ENCODE results near the gene NCK1.
"Not testable (repeated sequence)": the region's sequence is repeated elsewhere in the genome, so short reads cannot be mapped to it uniquely, and the experiment has no call there.

Gene NCK1

GRCh38 chr3:136862617-136863322 lies 762 bp downstream of the NCK1 start:
- DNase-seq (ENCODE audit: low read depth), result no peak

DNA sequence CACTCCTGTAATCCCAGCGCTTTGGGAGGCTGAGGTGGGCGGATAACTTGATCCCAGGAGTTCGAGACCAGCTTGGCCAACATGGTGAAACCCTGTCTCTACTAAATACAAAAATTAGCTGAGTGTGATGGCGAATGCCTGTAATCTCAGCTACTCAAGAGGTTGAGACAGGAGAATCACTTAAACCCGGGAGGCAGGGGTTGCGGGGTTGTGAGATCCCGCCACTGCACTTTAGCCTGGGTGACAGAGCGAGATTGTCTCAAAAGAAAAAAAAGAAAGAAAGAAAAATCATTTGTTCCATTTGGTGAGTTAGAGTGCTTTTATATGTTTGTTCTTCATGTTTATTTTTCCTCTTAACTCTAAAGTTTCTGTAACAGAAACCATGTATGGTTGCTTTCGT lies 7.3 kb downstream of the NCK1 start:
- DNase-seq (ENCODE audit: low read depth), result no peak

- DNase-seq (ENCODE audit: low read depth), result not testable (repeated sequence)
These were observed 10.2 kb downstream of the NCK1 start for GRCh38 chr3:136872258-136872657.

GRCh38 chr3:136879510-136879909 lies 17.5 kb downstream of the NCK1 start:
- DNase-seq (ENCODE audit: low read depth), result not testable (repeated sequence)

DNA sequence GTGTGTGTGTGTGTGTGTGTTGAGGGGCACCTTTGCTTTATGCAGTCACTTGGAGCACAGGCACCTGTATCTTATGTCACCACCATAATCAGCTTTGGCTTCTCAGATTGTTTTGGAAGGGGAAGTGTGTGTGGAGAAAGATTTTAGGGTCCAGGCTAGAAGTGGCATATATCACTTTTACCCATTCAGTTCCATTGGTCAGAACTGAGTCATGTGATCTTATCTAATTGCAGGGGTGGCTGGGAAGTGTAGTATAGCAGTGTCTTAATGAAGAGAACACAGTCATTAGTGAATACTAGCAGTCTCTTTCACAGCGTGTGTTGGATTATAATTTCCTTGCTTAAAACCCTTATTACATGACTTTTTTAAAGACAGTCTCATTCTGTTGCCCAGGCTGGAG lies 20.6 kb downstream of the NCK1 start:
- no peak for DNase-seq (ENCODE audit: low read depth)

GRCh38 chr3:136883967-136884720 lies 22.1 kb downstream of the NCK1 start:
- DNase-seq (ENCODE audit: low read depth), result no peak

GRCh38 chr3:136885357-136886213 lies 23.6 kb downstream of the NCK1 start:
- no peak for DNase-seq (ENCODE audit: low read depth)

- no peak for DNase-seq (ENCODE audit: low read depth)
These were observed 27.9 kb downstream of the NCK1 start for GRCh38 chr3:136889947-136890346.

- DNase-seq (ENCODE audit: low read depth), result no peak
These were observed 30.2 kb downstream of the NCK1 start for GRCh38 chr3:136891934-136892855.

DNA sequence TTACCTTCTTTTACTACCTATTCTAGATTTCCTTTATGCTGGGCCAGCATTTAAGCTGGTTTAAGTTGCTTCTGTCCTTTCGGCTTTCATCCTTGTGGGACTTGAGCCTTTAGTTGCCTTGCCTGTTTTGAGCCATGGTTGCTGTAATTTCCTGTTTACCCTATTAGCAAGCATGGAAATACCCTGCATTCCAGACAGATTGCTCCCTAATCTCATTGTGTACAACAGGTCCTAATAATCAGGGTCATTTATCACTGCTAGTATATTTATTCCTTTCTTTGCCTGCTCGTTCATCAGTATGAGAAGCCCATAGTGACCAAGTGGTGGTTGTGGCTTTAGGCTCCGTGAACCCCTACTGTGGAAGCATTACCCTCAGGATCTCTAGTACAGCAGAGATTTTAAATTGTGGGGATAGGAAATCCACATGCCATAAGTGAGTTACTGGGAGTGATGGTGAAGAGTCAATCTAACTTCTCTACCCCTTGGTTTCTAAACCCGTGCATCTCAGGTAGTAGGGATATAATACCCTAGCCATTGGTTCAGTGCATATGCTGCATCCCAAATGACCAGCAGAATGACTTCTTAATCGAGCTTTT lies 31.9 kb downstream of the NCK1 start:
- peak; percentile 58 for DNase-seq (ENCODE audit: low read depth)

DNA sequence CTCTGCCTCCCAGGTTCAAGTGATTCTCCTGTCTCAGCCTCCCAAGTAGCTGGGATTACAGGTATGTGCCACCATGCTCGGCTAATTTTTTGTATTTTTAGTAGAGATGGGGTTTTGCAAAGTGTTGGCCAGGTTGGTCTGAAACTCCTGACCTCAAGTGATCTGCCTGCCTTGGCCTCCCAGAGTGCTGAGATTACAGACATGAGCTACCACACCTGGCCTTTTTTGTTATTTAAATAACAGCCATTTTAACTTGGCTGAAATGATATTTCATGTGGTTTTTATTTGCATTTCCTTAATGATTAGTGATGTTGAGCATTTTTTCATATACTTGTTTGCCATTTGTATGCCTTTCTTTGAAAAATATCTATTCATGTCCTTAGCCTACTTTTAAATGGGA lies 35.2 kb downstream of the NCK1 start:
- DNase-seq (ENCODE audit: low read depth), result not testable (repeated sequence)

- no peak for DNase-seq (ENCODE audit: low read depth)
These were observed 36.5 kb downstream of the NCK1 start for GRCh38 chr3:136898549-136898948.

- DNase-seq (ENCODE audit: low read depth), result no peak
These were observed 36.9 kb downstream of the NCK1 start for GRCh38 chr3:136898954-136899353.

DNA sequence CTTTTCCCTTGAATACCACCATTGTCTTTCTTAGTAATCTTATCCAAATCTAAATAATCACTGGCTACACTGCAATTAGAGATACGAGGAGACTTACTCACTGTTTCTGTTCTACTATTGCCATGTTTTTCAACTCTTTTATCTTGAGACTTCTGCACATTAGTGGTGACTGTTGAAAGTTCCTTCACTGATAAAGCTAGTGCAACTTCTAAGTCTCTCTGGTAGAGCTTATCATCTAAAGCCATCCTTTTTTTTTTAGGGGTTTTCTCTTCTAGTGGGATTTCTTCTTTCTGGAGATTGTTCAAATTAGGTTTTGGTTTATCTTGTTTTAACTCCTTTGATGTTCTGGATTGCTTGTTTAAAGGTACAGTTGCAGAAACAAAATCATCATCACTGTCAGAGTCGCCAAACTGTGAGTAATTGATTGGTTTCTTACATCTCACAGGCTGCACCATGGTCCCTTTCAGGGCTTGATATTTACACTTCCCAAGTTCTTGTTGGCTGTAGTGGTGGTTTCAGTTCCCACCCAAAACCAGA lies 37.7 kb downstream of the NCK1 start:
- no peak for DNase-seq (ENCODE audit: low read depth)

GRCh38 chr3:136900694-136901093 lies 38.7 kb downstream of the NCK1 start:
- DNase-seq (ENCODE audit: low read depth), result not testable (repeated sequence)

GRCh38 chr3:136901391-136901790 lies 39.4 kb downstream of the NCK1 start:
- no peak for DNase-seq (ENCODE audit: low read depth)

GRCh38 chr3:136902530-136902929 lies 40.5 kb downstream of the NCK1 start:
- not testable (repeated sequence) for DNase-seq (ENCODE audit: low read depth)

- no peak for DNase-seq (ENCODE audit: low read depth)
These were observed 41.9 kb downstream of the NCK1 start for GRCh38 chr3:136903899-136904298.

DNA sequence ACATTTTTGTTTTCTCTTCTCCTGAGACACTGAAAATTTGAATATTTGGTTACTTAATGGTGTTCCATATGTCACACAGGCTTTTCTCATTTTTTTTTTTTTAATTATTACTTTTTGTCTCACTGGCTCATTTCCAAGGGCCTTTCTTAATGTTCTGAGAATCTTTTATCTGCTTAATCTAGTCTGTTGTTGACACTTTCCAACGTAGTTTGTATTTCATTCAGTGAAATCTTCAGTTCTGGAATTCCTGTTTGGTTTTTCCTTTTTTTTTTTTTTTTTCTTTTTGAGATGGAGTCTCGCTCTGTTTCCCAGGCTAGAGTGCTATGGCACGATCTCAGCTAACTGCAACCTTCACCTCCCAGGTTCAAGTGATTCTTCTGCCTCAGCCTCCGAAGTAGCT lies 42.7 kb downstream of the NCK1 start:
- no peak for DNase-seq (ENCODE audit: low read depth)

DNA sequence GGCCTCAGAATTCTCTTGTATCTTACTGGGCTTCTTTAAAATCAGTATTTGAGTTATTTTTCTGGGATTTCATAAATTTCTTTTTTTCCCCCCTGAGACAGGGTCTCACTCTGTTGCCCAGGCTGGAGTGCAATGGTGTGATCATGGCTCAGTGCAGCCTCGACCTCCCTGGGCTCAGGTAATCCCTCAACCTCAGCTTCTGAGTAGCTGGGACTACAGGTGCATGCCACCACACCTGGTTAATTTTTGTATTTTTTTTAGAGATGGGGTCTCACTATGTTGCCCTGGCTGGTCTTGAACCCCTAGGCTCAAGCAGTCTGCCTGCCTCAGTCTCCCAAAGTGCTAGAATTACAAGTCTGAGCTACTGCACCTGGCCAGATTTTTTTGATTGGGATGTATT lies 43.5 kb downstream of the NCK1 start:
- DNase-seq (ENCODE audit: low read depth), result no peak

GRCh38 chr3:136906725-136907124 lies 44.7 kb downstream of the NCK1 start:
- DNase-seq (ENCODE audit: low read depth), result no peak
